Measurements from ENCODE around the gene MVB12B. TPM values are rescaled to one million over a fixed set of nuclear protein-coding genes. Genes with fewer than 3 reads are reported as not detected.

Gene MVB12B
- total RNA-seq, 1 donor, result 5.4 TPM

- TF ChIP-seq CTCF (IDR thresholded peaks at IDR 0.05; ENCODE audit: extremely low read depth, low read depth, low read length), result no peak
- no peaks in the 10 kb centered on the region for H3K9me3 ChIP-seq (ENCODE audit: low read depth, low read length)
These were observed 32.1 kb upstream of the MVB12B start for GRCh38 chr9:126294331-126295081.

GRCh38 chr9:126295082-126295477 is 31.5 kb upstream of the MVB12B start:
- no peaks in the 10 kb centered on the region for H3K9me3 ChIP-seq (ENCODE audit: low read depth, low read length)
- H3K27ac ChIP-seq (ENCODE audit: low read depth, low read length), result no peak overlapping the region
- no peak overlapping the region for H3K4me2 ChIP-seq (ENCODE audit: insufficient read depth, low read length)
- H3K27me3 ChIP-seq (ENCODE audit: insufficient read depth, low read length), result peaks cover 32% of the 10 kb centered on the region
- no peaks in the 10 kb centered on the region for H3K4me1 ChIP-seq (ENCODE audit: insufficient read depth, low read length)
- no peak for DNase-seq (ENCODE audit: insufficient read length, low spot score, missing footprints)
- no peak overlapping the region for H3K4me3 ChIP-seq (ENCODE audit: insufficient read depth, low read length)
- no peaks in the 10 kb centered on the region for H3K36me3 ChIP-seq (ENCODE audit: insufficient read depth, low read length)
- H3K79me2 ChIP-seq (ENCODE audit: insufficient read depth, low read length), result no peaks in the 10 kb centered on the region
- no peaks in the 10 kb centered on the region for H4K20me1 ChIP-seq (ENCODE audit: insufficient read depth, low read length)
- no peak for TF ChIP-seq CTCF (IDR thresholded peaks at IDR 0.05; ENCODE audit: extremely low read depth, low read depth, low read length)
- no peak overlapping the region for H2AFZ ChIP-seq (ENCODE audit: low read length)

More at GRCh38 chr9:126294331-126295081, 32.1 kb upstream of the MVB12B start:
- Histone ChIP-seq H3K4me3 (ENCODE audit: insufficient read depth, low read length) (no peak overlapping the region), H3K4me2 (ENCODE audit: insufficient read depth, low read length) (no peak overlapping the region), H3K4me1 (ENCODE audit: insufficient read depth, low read length) (no peaks in the 10 kb centered on the region), H2AFZ (ENCODE audit: low read length) (no peak overlapping the region), H3K79me2 (ENCODE audit: insufficient read depth, low read length) (no peaks in the 10 kb centered on the region), H3K27ac (ENCODE audit: low read depth, low read length) (no peak overlapping the region), H4K20me1 (ENCODE audit: insufficient read depth, low read length) (no peaks in the 10 kb centered on the region), H3K36me3 (ENCODE audit: insufficient read depth, low read length) (no peaks in the 10 kb centered on the region), H3K27me3 (ENCODE audit: insufficient read depth, low read length) (peaks cover 29% of the 10 kb centered on the region)
- DNase-seq (ENCODE audit: insufficient read length, low spot score, missing footprints), result no peak

DNA sequence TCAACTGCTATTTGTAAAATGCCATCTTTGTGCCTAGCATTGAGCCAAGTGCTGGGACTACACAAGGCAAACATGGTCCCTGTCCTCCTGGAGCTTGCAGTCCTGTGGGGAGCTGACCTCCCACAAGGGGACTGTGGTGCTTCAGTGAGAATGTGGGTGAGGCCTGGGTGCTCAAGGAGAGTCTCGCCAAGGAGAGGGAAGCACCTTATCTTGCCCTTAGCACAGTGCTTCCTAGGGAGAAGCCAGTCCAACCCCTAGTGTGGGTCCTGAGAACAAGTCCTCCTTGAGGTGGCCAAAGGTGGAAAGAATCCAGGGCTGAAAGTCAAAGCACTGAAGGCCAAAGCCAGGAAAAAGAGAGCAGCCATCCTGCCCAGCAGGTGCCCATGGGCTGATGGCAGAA is 31.1 kb upstream of the MVB12B start:
- H3K27ac ChIP-seq (ENCODE audit: low read depth, low read length), result no peak overlapping the region
- H3K4me3 ChIP-seq (ENCODE audit: insufficient read depth, low read length), result no peak overlapping the region
- DNase-seq (ENCODE audit: insufficient read length, low spot score, missing footprints), result no peak
- no peaks in the 10 kb centered on the region for H3K9me3 ChIP-seq (ENCODE audit: low read depth, low read length)
- TF ChIP-seq CTCF (IDR thresholded peaks at IDR 0.05; ENCODE audit: extremely low read depth, low read depth, low read length), result no peak
- no peak overlapping the region for H2AFZ ChIP-seq (ENCODE audit: low read length)
- H3K36me3 ChIP-seq (ENCODE audit: insufficient read depth, low read length), result no peaks in the 10 kb centered on the region
- no peak overlapping the region for H3K4me2 ChIP-seq (ENCODE audit: insufficient read depth, low read length)
- no peaks in the 10 kb centered on the region for H3K4me1 ChIP-seq (ENCODE audit: insufficient read depth, low read length)
- no peaks in the 10 kb centered on the region for H3K79me2 ChIP-seq (ENCODE audit: insufficient read depth, low read length)
- H4K20me1 ChIP-seq (ENCODE audit: insufficient read depth, low read length), result no peaks in the 10 kb centered on the region
- peaks cover 32% of the 10 kb centered on the region for H3K27me3 ChIP-seq (ENCODE audit: insufficient read depth, low read length)

GRCh38 chr9:126295936-126296600 is 30.6 kb upstream of the MVB12B start:
- peaks cover 32% of the 10 kb centered on the region for H3K27me3 ChIP-seq (ENCODE audit: insufficient read depth, low read length)
- H3K4me3 ChIP-seq (ENCODE audit: insufficient read depth, low read length), result no peak overlapping the region
- H4K20me1 ChIP-seq (ENCODE audit: insufficient read depth, low read length), result no peaks in the 10 kb centered on the region
- no peaks in the 10 kb centered on the region for H3K4me1 ChIP-seq (ENCODE audit: insufficient read depth, low read length)
- H3K4me2 ChIP-seq (ENCODE audit: insufficient read depth, low read length), result no peak overlapping the region
- H3K9me3 ChIP-seq (ENCODE audit: low read depth, low read length), result no peaks in the 10 kb centered on the region
- no peak for TF ChIP-seq CTCF (IDR thresholded peaks at IDR 0.05; ENCODE audit: extremely low read depth, low read depth, low read length)
- no peaks in the 10 kb centered on the region for H3K79me2 ChIP-seq (ENCODE audit: insufficient read depth, low read length)
- no peak overlapping the region for H3K27ac ChIP-seq (ENCODE audit: low read depth, low read length)
- no peak for DNase-seq (ENCODE audit: insufficient read length, low spot score, missing footprints)
- H2AFZ ChIP-seq (ENCODE audit: low read length), result no peak overlapping the region
- H3K36me3 ChIP-seq (ENCODE audit: insufficient read depth, low read length), result no peaks in the 10 kb centered on the region
